HepG2 (cell line): ENCODE results near the gene MFSD12. TPM values are rescaled to one million over a fixed set of nuclear protein-coding genes. Genes with fewer than 3 reads are reported as not detected.

ENCODE experiments used
- IRX3 ChIP-seq: sonication (generic); formaldehyde crosslinking; IDR thresholded peaks from 2 replicates; pipeline ENCODE4 v1.8.1; 2023; ENCODE audit warnings: mild to moderate bottlenecking, low read depth, missing genetic modification reagents, borderline replicate concordance
- KLF16 ChIP-seq, 2 experiments: sonication (generic) in 1 of 2; formaldehyde crosslinking in 1 of 2; IDR thresholded peaks; 2 replicates each; pipeline versions ENCODE4 v1.6.1 to v1.8.0; 2016 to 2023; ENCODE audit warnings: missing genetic modification reagents in 2 of 2, missing compliant biosample characterization in 1 of 2
- MIER2 ChIP-seq: IDR thresholded peaks from 2 replicates; pipeline ENCODE4 v1.6.1; 2016; ENCODE audit warnings: missing biosample characterization, missing genetic modification reagents
- NR2C2 ChIP-seq: sonication (generic); formaldehyde crosslinking; IDR thresholded peaks from 2 replicates; pipeline ENCODE4 v1.4.0; 2020; ENCODE audit warnings: missing genetic modification reagents, mild to moderate bottlenecking, moderate library complexity, borderline replicate concordance
- SKI ChIP-seq: fragments of 450-650 bp; IDR thresholded peaks from one replicate; pipeline ENCODE4 v1.6.1; 2018; ENCODE audit warnings: mild to moderate bottlenecking; ENCODE audit not compliant: partially characterized antibody
- polyA plus RNA-seq, 8 experiments: library from polyadenylated mRNA; depleted of rRNA in 3 of 8; stranded (reverse) in 7 of 8; unstranded in 1 of 8; fragments of >200 nt; fragmentation: Illumina TruSeq in 4 of 8; extraction: Trizol in 4 of 8; gene quantifications; 2 replicates each; pipeline versions ENCODE4 v1.2.1 to v1.2.3, GENCODE V29; 2011 to 2016; ENCODE audit warnings: low read depth in 4 of 8, missing spikeins in 1 of 8, mixed read lengths in 1 of 8; ENCODE audit not compliant: insufficient read depth in 1 of 8
- total RNA-seq, 5 experiments: library from RNA; depleted of rRNA; stranded (reverse); fragments of >200 nt; fragmentation: Illumina TruSeq; extraction: Trizol; gene quantifications; 2 replicates each; pipeline ENCODE4 v1.2.3, GENCODE V29; 2016; ENCODE audit warnings: low read depth in 1 of 5
- TF ChIP-seq, protein P1 (sequence below), 2 experiments: fragments of 450-650 bp in 1 of 2; sonication (generic) in 1 of 2; formaldehyde crosslinking in 1 of 2; IDR thresholded peaks; 2 replicates each; pipeline versions ENCODE4 v1.6.1 to v1.8.0; 2016 to 2022; ENCODE audit warnings: antibody characterized with exemption in 1 of 2, mild to moderate bottlenecking in 1 of 2, missing genetic modification reagents in 1 of 2
- TF ChIP-seq, protein P2 (sequence below): IDR thresholded peaks from 2 replicates; pipeline ENCODE4 v1.6.1; 2012; ENCODE audit warnings: low read length, improper control_type of control experiment
- TF ChIP-seq, protein P3 (sequence below), 2 experiments: sonication (generic) in 1 of 2; formaldehyde crosslinking in 1 of 2; IDR thresholded peaks; 2 replicates each; pipeline versions ENCODE4 v1.6.1 to v1.9.0; 2014 to 2022; ENCODE audit warnings: antibody characterized with exemption in 1 of 2, borderline replicate concordance in 1 of 2, inconsistent platforms in 1 of 2, low read depth in 1 of 2, missing genetic modification reagents in 1 of 2

Gene MFSD12
- total and polyA plus RNA-seq, 2 of the 13 experiments (the other 11 are each of a cell fraction or from before 2014, with no cell fraction given), result 27.2 to 29.1 TPM

DNA sequence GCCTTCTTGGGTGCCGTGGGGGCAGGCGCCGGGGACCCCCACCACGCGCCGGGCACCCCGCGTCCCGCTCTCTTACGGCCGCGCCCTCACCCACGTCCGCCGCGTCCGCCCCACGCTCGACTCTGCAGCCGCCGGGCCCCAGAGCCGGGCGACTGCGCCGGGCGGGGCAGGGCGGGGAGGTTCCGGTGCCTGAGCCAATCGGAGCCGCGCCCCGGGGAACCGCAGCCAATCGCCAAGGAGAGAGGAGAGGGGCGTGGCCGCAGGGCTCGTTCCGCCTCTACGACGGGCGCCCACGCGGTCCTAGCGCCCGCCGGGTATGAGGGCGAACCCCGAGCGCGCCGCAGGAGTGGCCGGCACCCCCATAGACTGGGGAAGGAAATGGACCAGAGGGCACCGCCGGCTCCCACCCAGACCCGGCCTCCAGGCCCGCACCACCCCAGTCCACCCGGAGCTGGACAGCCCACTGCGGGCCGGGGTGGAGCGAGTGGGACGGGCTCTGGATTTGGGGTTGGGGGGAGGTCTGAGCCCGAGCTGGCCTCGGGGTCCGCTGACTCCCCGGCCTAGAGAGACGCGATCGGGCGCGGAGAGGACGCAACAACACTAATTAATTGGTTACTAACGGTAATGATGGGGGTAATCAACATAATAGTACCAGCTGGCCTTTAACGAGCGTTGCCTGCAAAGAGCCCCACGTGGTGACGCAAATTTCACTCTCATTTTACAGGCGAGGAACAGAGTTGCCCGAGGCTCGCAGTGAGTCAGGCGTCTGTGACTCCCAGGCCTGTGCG, at the start of gene MFSD12 (continued):
- peak; percentile 15 for TF ChIP-seq SKI
- no peak for TF ChIP-seq NR2C2 (CRISPR knock-in tag)
- TF ChIP-seq, protein P1, sequence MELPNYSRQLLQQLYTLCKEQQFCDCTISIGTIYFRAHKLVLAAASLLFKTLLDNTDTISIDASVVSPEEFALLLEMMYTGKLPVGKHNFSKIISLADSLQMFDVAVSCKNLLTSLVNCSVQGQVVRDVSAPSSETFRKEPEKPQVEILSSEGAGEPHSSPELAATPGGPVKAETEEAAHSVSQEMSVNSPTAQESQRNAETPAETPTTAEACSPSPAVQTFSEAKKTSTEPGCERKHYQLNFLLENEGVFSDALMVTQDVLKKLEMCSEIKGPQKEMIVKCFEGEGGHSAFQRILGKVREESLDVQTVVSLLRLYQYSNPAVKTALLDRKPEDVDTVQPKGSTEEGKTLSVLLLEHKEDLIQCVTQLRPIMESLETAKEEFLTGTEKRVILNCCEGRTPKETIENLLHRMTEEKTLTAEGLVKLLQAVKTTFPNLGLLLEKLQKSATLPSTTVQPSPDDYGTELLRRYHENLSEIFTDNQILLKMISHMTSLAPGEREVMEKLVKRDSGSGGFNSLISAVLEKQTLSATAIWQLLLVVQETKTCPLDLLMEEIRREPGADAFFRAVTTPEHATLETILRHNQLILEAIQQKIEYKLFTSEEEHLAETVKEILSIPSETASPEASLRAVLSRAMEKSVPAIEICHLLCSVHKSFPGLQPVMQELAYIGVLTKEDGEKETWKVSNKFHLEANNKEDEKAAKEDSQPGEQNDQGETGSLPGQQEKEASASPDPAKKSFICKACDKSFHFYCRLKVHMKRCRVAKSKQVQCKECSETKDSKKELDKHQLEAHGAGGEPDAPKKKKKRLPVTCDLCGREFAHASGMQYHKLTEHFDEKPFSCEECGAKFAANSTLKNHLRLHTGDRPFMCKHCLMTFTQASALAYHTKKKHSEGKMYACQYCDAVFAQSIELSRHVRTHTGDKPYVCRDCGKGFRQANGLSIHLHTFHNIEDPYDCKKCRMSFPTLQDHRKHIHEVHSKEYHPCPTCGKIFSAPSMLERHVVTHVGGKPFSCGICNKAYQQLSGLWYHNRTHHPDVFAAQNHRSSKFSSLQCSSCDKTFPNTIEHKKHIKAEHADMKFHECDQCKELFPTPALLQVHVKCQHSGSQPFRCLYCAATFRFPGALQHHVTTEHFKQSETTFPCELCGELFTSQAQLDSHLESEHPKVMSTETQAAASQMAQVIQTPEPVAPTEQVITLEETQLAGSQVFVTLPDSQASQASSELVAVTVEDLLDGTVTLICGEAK (IDR thresholded peaks at IDR 0.05), result no peak
- TF ChIP-seq, protein P1 (CRISPR knock-in tag; IDR thresholded peaks at IDR 0.05), result no peak
- no peak for TF ChIP-seq IRX3 (CRISPR knock-in tag)
- TF ChIP-seq, protein P2, sequence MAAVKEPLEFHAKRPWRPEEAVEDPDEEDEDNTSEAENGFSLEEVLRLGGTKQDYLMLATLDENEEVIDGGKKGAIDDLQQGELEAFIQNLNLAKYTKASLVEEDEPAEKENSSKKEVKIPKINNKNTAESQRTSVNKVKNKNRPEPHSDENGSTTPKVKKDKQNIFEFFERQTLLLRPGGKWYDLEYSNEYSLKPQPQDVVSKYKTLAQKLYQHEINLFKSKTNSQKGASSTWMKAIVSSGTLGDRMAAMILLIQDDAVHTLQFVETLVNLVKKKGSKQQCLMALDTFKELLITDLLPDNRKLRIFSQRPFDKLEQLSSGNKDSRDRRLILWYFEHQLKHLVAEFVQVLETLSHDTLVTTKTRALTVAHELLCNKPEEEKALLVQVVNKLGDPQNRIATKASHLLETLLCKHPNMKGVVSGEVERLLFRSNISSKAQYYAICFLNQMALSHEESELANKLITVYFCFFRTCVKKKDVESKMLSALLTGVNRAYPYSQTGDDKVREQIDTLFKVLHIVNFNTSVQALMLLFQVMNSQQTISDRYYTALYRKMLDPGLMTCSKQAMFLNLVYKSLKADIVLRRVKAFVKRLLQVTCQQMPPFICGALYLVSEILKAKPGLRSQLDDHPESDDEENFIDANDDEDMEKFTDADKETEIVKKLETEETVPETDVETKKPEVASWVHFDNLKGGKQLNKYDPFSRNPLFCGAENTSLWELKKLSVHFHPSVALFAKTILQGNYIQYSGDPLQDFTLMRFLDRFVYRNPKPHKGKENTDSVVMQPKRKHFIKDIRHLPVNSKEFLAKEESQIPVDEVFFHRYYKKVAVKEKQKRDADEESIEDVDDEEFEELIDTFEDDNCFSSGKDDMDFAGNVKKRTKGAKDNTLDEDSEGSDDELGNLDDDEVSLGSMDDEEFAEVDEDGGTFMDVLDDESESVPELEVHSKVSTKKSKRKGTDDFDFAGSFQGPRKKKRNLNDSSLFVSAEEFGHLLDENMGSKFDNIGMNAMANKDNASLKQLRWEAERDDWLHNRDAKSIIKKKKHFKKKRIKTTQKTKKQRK, result no peak
- no peak for TF ChIP-seq MIER2 (CRISPR knock-in tag)
- TF ChIP-seq, protein P3, sequence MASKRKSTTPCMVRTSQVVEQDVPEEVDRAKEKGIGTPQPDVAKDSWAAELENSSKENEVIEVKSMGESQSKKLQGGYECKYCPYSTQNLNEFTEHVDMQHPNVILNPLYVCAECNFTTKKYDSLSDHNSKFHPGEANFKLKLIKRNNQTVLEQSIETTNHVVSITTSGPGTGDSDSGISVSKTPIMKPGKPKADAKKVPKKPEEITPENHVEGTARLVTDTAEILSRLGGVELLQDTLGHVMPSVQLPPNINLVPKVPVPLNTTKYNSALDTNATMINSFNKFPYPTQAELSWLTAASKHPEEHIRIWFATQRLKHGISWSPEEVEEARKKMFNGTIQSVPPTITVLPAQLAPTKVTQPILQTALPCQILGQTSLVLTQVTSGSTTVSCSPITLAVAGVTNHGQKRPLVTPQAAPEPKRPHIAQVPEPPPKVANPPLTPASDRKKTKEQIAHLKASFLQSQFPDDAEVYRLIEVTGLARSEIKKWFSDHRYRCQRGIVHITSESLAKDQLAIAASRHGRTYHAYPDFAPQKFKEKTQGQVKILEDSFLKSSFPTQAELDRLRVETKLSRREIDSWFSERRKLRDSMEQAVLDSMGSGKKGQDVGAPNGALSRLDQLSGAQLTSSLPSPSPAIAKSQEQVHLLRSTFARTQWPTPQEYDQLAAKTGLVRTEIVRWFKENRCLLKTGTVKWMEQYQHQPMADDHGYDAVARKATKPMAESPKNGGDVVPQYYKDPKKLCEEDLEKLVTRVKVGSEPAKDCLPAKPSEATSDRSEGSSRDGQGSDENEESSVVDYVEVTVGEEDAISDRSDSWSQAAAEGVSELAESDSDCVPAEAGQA (IDR thresholded peaks at IDR 0.05; ENCODE audit: low read depth), result no peak
- TF ChIP-seq, protein P3 (CRISPR knock-in tag; IDR thresholded peaks at IDR 0.05; ENCODE audit: borderline replicate concordance), result no peak
- peak in 1 of 2 experiments; percentile 61; a peak in 1 of 4 replicates for TF ChIP-seq KLF16 (CRISPR knock-in tag; IDR thresholded peaks at IDR 0.05)
